Hematopoietic multipotent progenitor cell treated with erythropoietin and hydrocortisone succinate and interleukin-3 and kit ligand, for 4 days (in vitro differentiated cells): ENCODE results near the gene COL23A1.
A peak's percentile ranks its signal among the peaks of the same experiment; 100 is the strongest.

ENCODE experiments used
- DNase-seq: peaks from one replicate; pipeline ENCODE4 v3.0.0-alpha.2; 2015

The COL23A1 gene

DNA sequence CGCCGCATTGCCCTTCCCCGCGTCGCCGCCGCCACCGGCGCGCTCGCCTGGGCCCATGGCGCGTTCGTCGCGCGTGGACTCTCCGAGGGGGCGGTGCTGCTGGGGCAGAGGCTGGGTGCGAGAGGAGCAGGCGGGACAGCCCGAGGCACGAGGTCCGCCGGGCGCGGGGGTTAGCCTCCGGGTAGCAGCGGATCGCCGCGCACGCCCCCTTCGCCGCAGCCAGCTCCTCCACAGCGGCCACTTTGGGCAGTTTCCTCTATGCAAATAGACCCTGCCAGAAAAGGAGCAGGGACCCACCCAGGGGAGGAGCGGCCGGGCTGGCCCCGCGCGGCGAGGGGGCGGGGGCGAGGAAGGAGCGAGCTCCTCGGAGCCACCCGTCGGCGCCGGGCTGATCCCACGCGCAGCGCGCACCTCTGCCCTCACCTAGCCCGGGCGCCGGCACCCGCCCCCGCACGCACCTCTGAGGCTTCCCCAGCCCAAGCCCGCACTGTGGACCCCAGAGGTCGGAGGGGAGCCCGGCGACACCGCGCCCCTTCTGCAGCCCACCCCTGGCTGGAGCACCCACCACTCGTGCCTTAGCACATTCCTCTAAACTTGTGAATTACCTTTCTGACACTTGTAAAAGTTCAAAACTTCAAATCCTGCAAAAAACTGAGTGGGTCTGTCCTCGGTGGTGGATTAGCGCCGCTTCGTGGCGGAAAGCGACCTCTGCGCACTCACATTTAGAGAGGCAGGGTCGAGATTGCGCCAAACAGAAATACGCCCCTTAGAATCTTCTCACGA is at the start of gene COL23A1:
Gene COL23A1 (minus strand): TSS at position 253 of the 783 bp plus-strand sequence.
- peak; percentile 79 for DNase-seq

DNA sequence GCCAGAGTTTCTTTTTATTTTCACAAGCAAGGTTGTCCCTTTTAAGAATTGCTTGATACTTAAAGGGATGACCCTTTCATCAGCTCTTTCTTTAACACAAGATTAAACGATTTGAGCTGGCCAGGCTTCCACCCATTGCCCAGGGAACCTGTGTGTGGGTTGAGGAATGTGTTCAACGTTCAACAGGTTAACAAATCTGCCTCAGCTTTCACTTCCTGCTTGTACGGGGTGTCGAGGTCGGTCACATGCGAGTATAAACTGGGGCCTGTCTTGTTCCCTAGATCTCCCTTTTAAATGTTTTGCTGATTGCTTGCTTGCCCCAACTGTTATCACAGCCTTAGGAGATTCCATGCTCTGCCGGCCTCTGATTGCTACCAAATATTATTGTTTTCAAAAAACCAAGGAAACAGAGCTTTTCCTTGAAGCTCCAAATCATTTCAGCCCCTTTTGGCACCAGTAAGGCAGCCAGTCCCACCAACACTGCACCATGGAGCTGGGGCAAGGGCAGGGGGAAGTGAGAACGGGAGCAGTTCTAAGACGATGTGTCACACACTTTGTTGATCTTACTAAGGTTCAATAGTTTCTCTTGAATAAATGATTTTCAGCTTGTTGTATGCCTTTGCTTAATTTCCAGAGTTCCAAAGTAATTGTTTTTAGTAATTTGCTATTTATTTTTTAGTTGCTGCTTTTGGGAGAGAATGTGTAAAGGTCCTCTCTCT is 47.3 kb upstream of the COL23A1 start:
- DNase-seq, result no peak

DNA sequence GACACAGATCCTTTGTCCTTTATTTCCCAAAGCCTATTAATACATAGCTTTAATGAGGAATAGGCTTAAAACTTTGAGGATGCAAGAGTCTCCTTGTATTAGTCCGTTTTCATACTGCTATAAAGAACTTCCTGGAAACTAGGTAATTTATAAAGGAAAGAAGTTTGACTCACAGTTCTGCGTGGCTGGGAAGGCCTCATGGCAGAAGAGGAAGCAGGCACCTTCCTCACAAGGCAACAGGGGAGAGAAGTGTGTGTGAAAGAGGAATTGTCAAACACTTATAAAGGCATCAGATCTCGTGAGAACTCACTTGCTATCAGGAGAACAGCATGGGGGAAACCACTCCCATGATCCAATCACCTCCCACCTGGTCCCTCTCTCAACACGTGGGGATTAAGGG is 42.1 kb upstream of the COL23A1 start:
- DNase-seq, result no peak

DNA sequence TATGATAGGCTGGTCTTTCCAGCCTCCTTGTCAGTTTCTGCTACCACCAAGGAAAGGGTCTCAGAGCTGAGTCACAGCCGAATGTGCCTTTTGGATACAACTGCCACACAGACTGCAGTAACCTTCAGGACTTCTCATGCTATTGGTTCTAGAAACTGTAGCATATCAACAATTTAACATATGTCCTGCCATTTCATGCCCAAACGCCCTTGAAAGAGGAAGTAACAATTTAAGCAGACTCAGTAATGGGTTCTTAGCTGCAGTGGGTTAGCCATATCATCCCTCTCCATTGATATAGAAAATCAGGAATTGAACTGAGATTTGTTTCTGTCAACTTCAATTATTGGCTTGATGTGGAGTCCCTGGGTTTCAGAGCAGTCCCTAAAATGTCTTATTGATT is 40.8 kb upstream of the COL23A1 start:
- peak; percentile 31 for DNase-seq

DNA sequence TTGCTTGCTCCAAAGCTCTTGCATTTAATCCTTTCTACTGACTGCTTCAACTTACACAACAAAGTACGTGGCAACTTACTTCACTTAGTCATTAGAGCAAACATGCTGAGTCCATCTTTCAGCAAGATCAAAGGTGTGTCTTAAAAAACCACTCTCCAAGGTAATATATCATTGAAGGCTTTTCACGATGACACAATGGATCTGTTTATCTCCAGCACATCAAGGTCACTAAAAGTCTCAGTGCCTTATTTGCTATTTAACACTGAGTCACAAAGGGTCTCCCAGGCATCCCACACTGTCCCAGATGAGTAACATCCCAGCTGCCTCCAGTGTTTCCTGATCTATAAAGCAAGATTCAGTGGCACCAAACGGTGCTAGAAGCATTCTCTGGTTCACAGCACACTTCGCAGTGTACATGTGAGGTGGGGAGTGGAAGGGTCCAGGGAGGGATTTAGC is 40.3 kb upstream of the COL23A1 start:
- DNase-seq, result no peak

DNA sequence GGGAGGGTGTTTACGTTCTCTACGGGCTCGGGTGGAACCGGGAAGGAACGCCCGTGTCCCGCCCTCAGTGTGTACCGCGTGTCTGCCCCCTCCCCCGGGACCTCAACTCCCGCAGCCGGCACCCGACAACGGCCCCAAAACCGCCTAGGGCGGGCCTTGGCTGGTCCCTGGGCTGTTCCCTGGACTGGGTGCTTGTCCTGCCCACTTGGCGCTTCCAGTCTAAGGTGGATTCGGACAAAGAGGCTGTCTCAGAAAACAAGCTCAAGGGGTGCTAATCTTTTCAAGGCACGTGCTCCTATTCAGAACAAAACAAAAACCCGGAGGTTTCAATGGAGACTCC is 37.0 kb upstream of the COL23A1 start:
- DNase-seq, result no peak

DNA sequence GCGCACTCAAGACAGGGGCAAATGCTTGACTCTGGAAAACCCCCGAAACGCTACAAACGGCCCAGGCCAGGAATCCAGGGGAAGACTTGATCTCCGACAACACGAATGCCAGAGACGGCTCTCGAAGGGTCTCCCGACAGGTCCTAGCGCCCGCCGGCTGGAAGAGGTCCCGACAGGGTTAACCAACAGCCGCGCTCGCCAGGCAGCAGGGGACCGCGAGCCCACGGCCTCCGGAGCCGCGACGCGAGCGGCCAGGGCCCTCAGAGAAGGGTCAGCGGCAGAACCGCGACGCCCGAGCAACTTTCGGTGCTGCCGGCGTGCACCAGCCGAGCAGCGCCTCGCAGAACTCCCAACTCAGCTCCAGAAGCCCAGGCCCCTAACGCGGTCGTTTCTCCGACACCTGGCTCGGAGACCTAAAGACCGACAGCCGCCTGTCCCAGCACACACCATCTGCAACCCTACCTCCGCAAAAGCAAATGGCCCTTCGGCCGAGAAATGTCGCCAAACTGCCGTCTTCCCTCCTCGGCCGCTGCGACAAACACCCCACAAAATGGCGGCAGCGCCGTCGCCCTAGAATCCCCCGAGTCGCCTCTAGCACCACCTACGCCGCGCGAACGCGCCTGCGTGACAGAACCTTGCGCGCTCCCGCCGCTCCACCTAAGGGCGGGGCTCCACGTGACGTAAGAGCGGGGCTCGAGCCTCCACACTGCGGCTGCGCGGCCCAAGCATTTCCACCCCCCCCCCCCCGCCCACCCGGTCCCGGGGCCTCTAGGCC is 36.5 kb upstream of the COL23A1 start, which contains the start of gene CLK4:
Gene CLK4 (minus strand): TSS at position 567 of the 775 bp plus-strand sequence. CDS start 3,634 bp downstream, outside the sequence.
- peak; percentile 97 for DNase-seq

DNA sequence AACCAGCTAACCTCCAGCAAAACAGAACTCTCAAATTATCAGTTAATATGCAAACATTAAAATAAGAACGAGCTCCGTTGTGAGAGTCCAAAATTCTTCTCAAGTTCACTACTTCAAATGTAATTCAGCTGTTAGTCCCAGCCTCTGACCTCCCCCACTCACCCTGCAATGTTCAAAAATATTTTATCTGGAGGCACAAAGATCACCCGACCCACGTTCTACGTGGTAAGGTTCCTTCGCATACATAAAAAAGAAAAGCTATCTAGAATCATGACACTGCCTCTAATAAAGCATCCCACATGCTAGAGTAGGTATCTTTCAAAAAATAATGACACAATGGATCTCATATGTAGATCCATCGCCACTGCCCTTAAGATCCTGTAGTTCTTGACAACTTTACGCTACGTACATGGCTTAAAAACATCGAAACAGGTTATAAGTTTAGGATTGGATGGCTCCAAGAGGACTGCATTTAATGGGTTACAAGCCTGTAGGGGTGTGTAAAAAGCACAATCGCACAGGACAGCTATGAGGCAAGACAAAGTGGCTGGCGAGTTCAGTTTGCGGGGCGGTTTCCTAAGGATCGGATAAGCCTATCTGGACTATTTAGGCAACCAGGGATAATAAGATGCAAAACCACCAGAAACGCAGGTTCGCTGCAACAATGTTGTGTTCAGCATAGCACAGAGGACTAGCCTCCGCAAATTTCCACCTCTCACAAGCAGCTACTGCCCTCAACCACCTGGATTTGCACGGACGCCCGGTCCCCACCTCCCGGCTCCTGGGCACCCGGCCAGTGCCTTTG is 35.7 kb upstream of the COL23A1 start:
- DNase-seq, result peak; percentile 71

DNA sequence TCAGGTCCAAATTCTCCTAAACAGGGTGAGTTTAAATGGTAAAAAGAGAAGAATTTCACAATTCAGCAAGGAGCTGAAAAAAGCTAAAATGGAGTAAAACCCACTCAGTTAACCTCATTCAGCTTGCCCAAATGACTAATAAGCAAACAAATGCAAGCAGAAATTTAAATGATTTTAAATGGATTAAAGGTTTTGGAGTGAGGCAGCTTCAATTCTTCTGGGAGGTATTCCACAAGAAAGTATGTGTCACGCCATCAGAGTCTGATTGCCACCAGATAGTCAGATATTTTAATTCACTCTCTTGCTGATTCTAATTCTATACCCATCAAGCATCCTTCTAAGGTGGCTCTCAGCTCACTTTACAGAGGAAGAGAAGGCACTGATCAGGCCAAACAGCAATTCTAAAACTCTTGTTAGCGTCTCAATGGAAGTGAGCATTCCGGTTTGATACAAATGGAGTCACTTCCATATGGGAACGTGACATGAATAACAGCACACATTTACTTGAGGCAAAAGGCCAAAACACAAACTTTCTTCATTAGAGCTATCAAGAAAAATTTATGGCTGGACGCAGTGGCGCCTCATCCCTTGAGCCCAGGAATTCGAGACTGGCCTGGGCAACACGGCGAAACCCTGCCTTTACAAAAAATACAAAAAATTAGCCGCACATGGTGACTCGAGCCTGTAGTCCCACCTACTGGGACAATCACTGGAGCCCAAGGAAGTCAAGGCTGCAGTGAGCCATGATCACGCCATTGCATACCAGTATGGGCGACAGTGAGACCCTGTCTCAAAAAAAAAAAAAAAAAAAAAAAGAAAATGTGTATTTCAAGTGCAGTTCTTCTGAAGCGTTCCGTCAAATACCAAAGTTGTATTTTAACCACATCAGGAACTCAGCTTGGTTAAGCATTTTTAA is 34.7 kb upstream of the COL23A1 start:
- DNase-seq, result peak; percentile 9

DNA sequence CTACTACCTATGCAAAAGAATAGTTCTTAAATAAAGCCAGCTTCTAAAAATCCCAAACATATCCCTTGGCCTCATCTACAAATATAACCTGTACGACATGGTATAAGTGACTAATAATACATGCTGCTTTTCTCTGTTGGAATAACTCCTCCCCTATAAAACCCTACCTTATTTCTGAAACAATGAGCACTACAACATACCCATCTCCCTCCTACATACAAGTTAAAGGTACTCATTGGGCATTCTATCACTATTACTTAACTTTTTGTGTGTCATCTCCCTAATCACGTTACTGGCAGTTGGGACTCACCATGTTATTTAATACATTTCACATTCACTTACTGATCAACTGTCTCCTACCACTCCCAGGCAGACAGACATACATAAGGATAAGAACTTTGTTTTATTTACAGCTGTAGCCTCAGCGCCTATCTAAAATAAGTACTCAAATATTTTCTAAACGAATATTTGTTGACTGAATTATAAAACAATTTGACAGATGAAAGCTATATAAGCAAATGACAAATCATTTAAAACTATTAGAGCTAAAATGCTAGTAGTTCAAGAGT is 32.6 kb upstream of the COL23A1 start:
- DNase-seq, result no peak

DNA sequence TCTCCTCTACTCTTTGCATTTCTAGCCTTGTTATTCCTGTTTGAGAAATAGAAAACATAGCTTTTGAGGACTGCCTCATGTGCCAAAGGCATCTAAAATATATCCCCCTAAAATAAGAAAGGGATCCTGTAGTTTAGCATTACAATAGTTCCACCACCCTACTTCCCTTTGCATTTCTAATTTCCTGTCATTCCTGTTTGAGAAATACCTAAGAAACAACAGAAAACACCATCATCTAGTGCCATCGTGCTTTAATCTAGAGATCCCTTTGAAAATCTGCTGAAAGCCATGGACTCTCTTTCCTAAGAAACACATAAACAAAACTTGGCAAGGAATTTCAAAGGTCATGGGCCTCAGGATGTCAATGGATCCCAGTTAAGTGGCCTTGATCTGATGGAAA is 29.2 kb upstream of the COL23A1 start:
- DNase-seq, result no peak

DNA sequence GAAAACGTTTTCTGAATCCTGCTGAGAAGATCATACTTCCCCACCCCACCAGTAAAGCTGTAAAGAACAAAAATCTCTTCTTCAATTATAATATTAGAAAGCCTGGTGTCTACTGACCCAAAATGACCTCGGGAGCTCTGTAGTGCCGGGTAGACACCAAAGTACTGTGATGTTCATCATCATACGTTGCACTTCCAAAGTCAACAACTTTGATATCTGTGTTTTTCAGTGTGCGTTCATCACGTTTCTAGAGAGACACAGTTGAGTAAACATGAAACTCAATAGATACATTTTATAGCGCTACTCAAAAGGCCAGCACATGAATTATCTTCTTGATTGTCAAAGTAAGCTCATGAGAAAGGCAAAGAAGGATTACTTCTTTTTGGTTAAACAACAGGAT is 22.1 kb upstream of the COL23A1 start:
- no peak for DNase-seq

DNA sequence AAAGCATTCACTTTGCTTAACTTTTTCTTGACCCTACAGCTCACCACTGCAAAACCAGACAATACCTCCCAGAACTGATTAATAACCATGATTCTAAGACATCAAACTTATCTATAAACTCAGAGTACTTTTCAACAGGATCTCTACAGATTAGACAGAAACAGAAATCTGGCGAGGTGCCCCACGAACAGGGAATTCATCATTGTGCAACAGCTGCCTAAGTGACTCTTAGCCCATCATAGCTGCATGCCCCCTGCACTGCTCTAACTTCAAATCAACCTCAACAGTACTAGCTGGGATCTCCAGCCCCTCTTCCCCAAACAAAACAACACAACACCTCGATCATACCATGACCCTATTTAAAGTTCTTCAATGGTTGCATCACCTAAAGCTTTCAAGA is 16.1 kb upstream of the COL23A1 start:
- no peak for DNase-seq

DNA sequence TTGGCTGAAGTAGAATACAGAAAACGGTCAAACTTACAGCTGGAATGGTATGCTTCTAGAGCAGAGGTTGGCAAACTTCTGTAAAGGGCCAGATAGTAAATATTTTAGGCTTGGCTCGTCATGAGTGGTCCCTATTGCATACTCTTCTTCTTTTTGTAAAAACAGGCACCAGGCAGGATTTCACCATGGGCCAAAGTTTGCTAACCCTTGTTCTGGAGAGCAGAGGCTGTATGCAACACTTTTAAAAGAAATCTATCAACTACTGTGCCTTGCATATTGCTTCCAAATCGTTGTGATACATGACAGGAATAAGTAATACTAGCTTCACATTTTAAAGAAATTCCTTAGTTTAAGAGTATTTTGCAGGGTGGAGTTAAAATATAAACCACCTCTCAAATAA is 15.6 kb upstream of the COL23A1 start:
- no peak for DNase-seq

DNA sequence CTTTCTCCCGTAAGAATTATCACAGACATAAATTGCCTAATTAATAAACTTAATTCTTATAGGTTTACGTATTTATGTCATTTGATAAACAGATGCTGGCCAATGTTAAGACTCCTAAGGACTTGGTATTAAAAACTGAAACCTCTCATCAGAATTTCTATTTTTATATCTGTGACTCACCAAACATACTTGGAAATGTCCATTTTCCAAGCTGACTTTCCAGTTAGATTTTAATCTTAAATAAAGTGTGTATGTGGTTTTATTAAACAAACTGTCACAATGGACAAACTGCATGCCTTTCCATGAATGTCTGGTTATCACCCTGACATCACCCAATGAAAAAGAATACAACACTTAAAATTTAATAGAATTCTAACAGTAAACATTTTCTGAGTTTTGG is 12.6 kb upstream of the COL23A1 start:
- no peak for DNase-seq

DNA sequence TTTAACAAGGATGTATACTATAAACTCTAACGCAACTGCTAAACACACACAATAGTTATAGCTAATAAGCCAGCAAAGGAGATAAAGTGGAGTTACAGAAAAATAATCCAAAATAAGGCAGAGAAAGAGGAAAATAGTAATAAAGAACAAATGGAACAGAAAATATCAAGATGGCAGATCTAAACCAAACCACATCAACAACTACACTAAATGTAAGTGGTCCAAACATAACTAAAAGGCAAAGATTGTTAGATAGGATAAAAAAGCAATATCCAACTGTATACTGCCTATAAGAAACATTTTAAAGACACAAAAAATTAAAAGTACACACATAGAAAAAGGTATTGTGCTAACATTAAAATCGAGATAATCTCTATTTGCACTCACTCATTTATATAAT is 5.6 kb upstream of the COL23A1 start:
- DNase-seq, result no peak

DNA sequence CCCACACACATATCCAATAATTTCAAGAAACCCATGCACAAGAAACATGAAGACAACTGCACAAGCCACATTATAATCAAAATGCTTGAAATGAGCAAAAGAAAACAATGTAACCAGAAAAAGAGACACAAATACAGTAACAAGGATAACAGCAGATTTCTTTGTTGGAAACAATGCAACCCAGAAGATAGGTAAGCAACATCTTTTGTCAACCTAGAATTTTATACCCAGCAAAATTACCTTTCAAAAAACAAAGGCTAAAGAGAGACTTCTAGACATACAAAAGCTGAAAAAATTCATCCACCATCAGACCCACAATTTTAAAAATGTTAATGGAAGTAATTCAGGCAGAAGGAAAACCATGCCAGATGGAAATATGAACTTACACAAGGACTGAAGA is 5.0 kb upstream of the COL23A1 start:
- DNase-seq, result no peak

DNA sequence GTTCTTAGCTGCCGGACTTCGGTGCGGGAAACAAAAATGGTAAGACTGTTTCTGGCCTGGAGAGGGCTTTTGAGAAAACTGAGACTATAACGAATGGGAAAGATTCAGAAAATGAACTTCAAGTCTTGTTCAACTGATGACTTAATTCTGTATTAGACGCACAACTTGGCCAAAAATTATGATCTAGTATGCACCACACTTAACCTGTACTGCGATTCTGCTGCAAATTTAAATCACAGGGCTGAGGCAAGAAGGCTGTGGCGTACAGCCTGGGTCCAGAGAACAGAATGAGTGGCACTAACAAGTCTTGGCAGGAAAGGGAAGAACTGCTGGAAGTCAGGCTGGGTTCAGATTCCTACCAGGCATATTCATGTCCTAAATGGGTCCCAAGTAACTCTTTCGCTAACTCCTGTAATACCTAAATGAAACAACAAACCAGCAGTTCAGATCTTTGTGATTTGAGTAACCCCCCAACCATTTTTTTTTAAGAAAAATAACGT is 781 bp upstream of the COL23A1 start:
- DNase-seq, result no peak

DNA sequence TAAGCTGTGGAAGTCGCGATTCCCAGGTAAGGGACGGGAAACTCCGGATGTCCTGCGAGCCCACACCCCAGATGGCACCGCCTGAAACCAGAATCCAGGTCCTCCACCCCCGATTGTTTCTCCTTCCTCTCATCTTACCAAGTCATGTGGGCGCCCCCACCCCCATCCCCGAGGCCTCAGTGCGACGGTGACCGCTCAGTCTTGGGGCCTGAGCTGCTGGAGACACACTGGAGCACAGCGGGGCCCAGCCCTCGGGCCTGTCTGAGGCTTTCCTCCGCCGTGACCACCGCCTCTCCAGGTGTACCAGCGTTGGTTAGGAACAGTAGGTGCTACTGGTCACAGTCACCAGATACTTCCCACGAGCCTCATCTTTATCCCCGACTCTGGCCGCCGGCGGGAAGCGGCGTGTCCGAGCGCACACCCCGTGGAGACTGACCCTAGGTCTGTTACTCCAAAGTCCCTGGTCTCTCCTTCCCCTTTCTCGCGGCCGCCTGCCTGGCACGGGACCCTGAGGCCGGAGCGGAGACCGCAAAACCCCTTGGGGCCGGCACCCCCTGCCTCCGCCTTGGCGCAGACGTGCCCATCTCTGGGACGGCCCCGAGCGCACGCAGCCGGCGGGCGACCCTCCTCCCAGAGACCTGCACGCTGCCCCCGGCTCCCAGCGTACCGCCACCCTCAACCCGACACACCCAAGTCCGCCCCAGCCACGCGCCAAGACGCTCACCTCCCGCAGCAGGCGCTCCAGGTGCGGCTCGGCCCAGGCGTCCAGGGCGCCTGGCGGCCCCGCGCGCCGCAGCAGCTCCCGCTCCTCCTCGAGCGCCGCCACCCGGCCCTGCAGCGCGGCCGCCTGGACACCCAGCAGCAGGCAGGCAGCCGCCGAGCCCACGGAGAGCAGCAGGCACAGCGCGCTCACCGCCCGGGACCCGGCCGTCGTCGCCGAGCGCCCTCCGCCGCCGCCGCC is 733 bp downstream of the COL23A1 start:
- DNase-seq, result peak; percentile 67

DNA sequence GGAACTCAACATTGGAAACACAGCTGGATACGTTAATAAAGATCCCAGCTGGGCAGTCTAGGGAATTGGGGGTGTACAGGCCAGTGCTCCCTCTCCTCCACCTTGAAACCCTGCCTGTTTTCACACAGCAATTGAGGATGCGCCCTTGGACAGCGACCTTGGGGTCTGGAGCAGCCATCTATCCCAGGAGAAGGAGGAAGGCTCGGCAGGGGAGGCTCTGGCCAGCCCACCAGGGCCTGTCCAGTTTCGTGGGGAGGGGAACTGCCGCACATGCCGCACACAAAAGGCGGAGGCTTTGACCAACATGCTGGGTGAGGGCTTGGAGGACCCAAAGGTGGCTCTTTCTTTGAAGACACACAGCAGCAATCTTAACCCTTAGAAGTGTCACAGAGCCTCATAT is 1.4 kb downstream of the COL23A1 start:
- DNase-seq, result no peak
